PC-3 (cell line): ENCODE results near the gene FLCN. TPM values are rescaled to one million over a fixed set of nuclear protein-coding genes. Genes with fewer than 3 reads are reported as not detected.

Source experiments
- ATAC-seq: fragments of 200-7000 bp; cut with Tn5 transposase; 2 replicates; pipeline ENCODE4 v1.9.1; 2020; ENCODE audit warnings: mild to moderate bottlenecking, moderate library complexity
- BruUV-seq: library from RNA; stranded (reverse); fragments of 400-500 nt; replicated peaks from 2 replicates; lab custom pipeline; 2021; lab: Mats Ljungman, UMichigan
- CTCF ChIA-PET: fragments of 300-600 bp; sonication (Branson Sonifier 250); formaldehyde crosslinking; loops from one replicate; lab custom pipeline; 2022; ENCODE audit warnings: antibody characterized with exemption; lab: Charles Lee
- POLR2A ChIA-PET: fragments of 300-600 bp; sonication (Branson Sonifier 250); formaldehyde crosslinking; loops from one replicate; lab custom pipeline; 2022; ENCODE audit warnings: antibody characterized with exemption; ENCODE audit not compliant: unreplicated experiment; lab: Charles Lee
- DNase-seq: peaks from one replicate; pipeline ENCODE4 v3.0.0-alpha.2; 2015
- H2AFZ ChIP-seq: fragments of 300-600 bp; sonication (generic); 2 replicates; pipeline ENCODE4 v1.6.0; 2016; ENCODE audit warnings: antibody characterized with exemption, low read length
- H3F3A ChIP-seq: fragments of 300-600 bp; sonication (generic); one replicate; pipeline ENCODE4 v1.6.0; 2017; ENCODE audit warnings: antibody characterized with exemption, low read length, control low read depth, mild to moderate bottlenecking; ENCODE audit not compliant: unreplicated experiment
- H3K27ac ChIP-seq: fragments of 300-600 bp; sonication (generic); 2 replicates; pipeline ENCODE4 v1.5.1; 2016; ENCODE audit warnings: mild to moderate bottlenecking, low read length
- H3K27me3 ChIP-seq: fragments of 300-600 bp; sonication (generic); 2 replicates; pipeline ENCODE4 v1.6.1; 2016; ENCODE audit warnings: low read length, mixed read lengths
- H3K36me3 ChIP-seq: fragments of 300-600 bp; sonication (generic); 2 replicates; pipeline ENCODE4 v1.6.1; 2016; ENCODE audit warnings: low read depth, mixed run types, low read length, mixed read lengths
- H3K4me1 ChIP-seq: fragments of 300-600 bp; sonication (generic); 2 replicates; pipeline ENCODE4 v1.5.1; 2016; ENCODE audit warnings: low read length; ENCODE audit not compliant: insufficient read depth
- H3K4me2 ChIP-seq: fragments of 300-600 bp; sonication (generic); 2 replicates; pipeline ENCODE4 v1.6.0; 2016; ENCODE audit warnings: low read length
- H3K4me3 ChIP-seq: fragments of 300-600 bp; sonication (generic); 2 replicates; pipeline ENCODE4 v1.5.1; 2016; ENCODE audit warnings: mild to moderate bottlenecking, low read length, mixed read lengths
- H3K79me2 ChIP-seq: fragments of 300-600 bp; sonication (generic); 2 replicates; pipeline ENCODE4 v1.6.1; 2017; ENCODE audit warnings: low read length, mixed read lengths
- H3K9ac ChIP-seq: fragments of 300-600 bp; sonication (generic); 2 replicates; pipeline ENCODE4 v1.6.0; 2016; ENCODE audit warnings: mild to moderate bottlenecking, low read length
- H3K9me2 ChIP-seq: fragments of 300-600 bp; sonication (generic); replicated peaks from 2 replicates; pipeline ENCODE4 v1.6.1; 2016; ENCODE audit warnings: mixed run types, low read length, mixed read lengths
- H3K9me3 ChIP-seq: fragments of 300-600 bp; sonication (generic); 2 replicates; pipeline ENCODE4 v1.6.1; 2016; ENCODE audit warnings: low read length, mixed read lengths
- H4K20me1 ChIP-seq: fragments of 300-600 bp; sonication (generic); 2 replicates; pipeline ENCODE4 v1.6.1; 2016; ENCODE audit warnings: low read length, mixed read lengths
- CTCF ChIP-seq: fragments of 300-600 bp; sonication (generic); conservative IDR thresholded peaks from 2 replicates; pipeline ENCODE4 v1.5.1; 2017; ENCODE audit warnings: antibody characterized with exemption, low read depth, mild to moderate bottlenecking, low read length
- EZH2 ChIP-seq: fragments of 300-600 bp; sonication (generic); IDR thresholded peaks from one replicate; pipeline ENCODE4 v1.6.1; 2017; ENCODE audit warnings: antibody characterized with exemption, mild to moderate bottlenecking, low read length; ENCODE audit not compliant: unreplicated experiment
- EZH2phosphoT487 ChIP-seq: fragments of 300-600 bp; sonication (generic); IDR thresholded peaks from 2 replicates; pipeline ENCODE4 v1.6.1; 2018; ENCODE audit warnings: mild to moderate bottlenecking, antibody characterized with exemption, low read length, borderline replicate concordance
- intact Hi-C: fragments of 100-400 bp; cut with micrococcal nuclease; formaldehyde crosslinking; loops from 2 replicates; pipeline ENCODE4 v1.9.0; 2023
- total RNA-seq: library from RNA; depleted of rRNA; stranded (reverse); fragments of >200 nt; gene quantifications from 2 replicates; pipeline ENCODE4 v1.2.3, GENCODE V29; 2014

The FLCN gene
- total RNA-seq, 1 experiment from 2014 or later = 30.8 TPM

GRCh38 chr17:17189559-17189958, 47.4 kb downstream of the FLCN start:
- peaks cover 4% of the 10 kb centered on the region for H3F3A ChIP-seq
- DNase-seq = no peak
- no peaks in the 10 kb centered on the region for H3K27me3 ChIP-seq
- H3K36me3 ChIP-seq = peaks cover 46% of the 10 kb centered on the region
- H4K20me1 ChIP-seq = 0 out of 2 replicates have a peak, but pooled peaks cover 6% of the 10 kb centered on the region
- no peak overlapping the region for H3K9ac ChIP-seq
- TF ChIP-seq EZH2phosphoT487 (no peak), CTCF (no peak)
- CTCF ChIA-PET = no interaction called here
- H3K9me2 ChIP-seq = no peaks in the 10 kb centered on the region
- H3K4me2 ChIP-seq = no peak overlapping the region
- no TSS peak for BruUV-seq
- ATAC-seq = no peak
- POLR2A ChIA-PET = no interaction called here
- intact Hi-C loops = no loop called here
- peaks cover 12% of the 10 kb centered on the region for H3K4me1 ChIP-seq
- no peaks in the 10 kb centered on the region for H3K79me2 ChIP-seq
- H3K9me3 ChIP-seq = no peaks in the 10 kb centered on the region
- no peak overlapping the region for H3K27ac ChIP-seq
- no peak overlapping the region for H2AFZ ChIP-seq
- no peak overlapping the region for H3K4me3 ChIP-seq

- H3K9me3 ChIP-seq = no peaks in the 10 kb centered on the region
- POLR2A ChIA-PET = no interaction called here
- no peak overlapping the region for H3K27ac ChIP-seq
- H3K4me2 ChIP-seq = no peak overlapping the region
- no peaks in the 10 kb centered on the region for H3K79me2 ChIP-seq
- no peaks in the 10 kb centered on the region for H3K27me3 ChIP-seq
- H2AFZ ChIP-seq = no peak overlapping the region
- ATAC-seq (no peak), DNase-seq (no peak)
- TF ChIP-seq EZH2phosphoT487 = no peak
- TF ChIP-seq EZH2 = no peak
- no peak for TF ChIP-seq CTCF
- 0 out of 2 replicates have a peak, but pooled peaks cover 6% of the 10 kb centered on the region for H4K20me1 ChIP-seq
- peaks cover 4% of the 10 kb centered on the region for H3F3A ChIP-seq
- H3K9me2 ChIP-seq = no peaks in the 10 kb centered on the region
- TSS peak; percentile 0 for BruUV-seq
- peaks cover 56% of the 10 kb centered on the region for H3K36me3 ChIP-seq
- intact Hi-C loops = no loop called here
- CTCF ChIA-PET = no interaction called here
- peaks cover 12% of the 10 kb centered on the region for H3K4me1 ChIP-seq
- H3K4me3 ChIP-seq = no peak overlapping the region
- H3K9ac ChIP-seq = no peak overlapping the region
Measured at GRCh38 chr17:17188586-17188985, 48.4 kb downstream of the FLCN start.

GRCh38 chr17:17186551-17187505, 50.1 kb downstream of the FLCN start:
- peaks cover 4% of the 10 kb centered on the region for H3F3A ChIP-seq
- H3K4me1 ChIP-seq = peaks cover 12% of the 10 kb centered on the region
- DNase-seq (no peak), ATAC-seq (no peak)
- H3K4me2 ChIP-seq = no peak overlapping the region
- no peak overlapping the region for H2AFZ ChIP-seq
- H3K9me3 ChIP-seq = no peaks in the 10 kb centered on the region
- 0 out of 2 replicates have a peak, but pooled peaks cover 6% of the 10 kb centered on the region for H4K20me1 ChIP-seq
- TF ChIP-seq EZH2phosphoT487 (no peak), CTCF (no peak), EZH2 (no peak)
- no peaks in the 10 kb centered on the region for H3K79me2 ChIP-seq
- no peak overlapping the region for H3K4me3 ChIP-seq
- no peaks in the 10 kb centered on the region for H3K27me3 ChIP-seq
- intact Hi-C loops = no loop called here
- peaks cover 71% of the 10 kb centered on the region for H3K36me3 ChIP-seq
- POLR2A ChIA-PET = no interaction called here
- CTCF ChIA-PET = no interaction called here
- H3K27ac ChIP-seq = no peak overlapping the region
- no peak overlapping the region for H3K9ac ChIP-seq
- no TSS peak for BruUV-seq
- H3K9me2 ChIP-seq = no peaks in the 10 kb centered on the region
